Thyroid gland (tissue), 4 donors: ENCODE results near the gene RNF151.

ENCODE experiments used
- CTCF ChIP-seq, 6 experiments: fragments of 200-600 bp in 3 of 6; fragments of 450-650 bp in 3 of 6; sonication (generic) in 3 of 6; IDR thresholded peaks; one replicate each; pipeline ENCODE4 v1.5.1; 2016 to 2019; ENCODE audit warnings: antibody characterized with exemption in 6 of 6, mild to moderate bottlenecking in 2 of 6, inconsistent platforms in 1 of 6, moderate library complexity in 1 of 6
- POLR2A ChIP-seq, 2 donors: fragments of 450-650 bp; IDR thresholded peaks; one replicate each; pipeline ENCODE4 v1.6.1; 2017; ENCODE audit warnings: antibody characterized with exemption in 2 of 2, mild to moderate bottlenecking in 2 of 2, moderate library complexity in 1 of 2

GRCh38 chr16:2008631-2009163, 42.0 kb downstream of the RNF151 start:
- TF ChIP-seq CTCF (IDR thresholded peaks at IDR 0.05) (no peak), POLR2A (IDR thresholded peaks at IDR 0.05) (no peak)
